Endothelial cell of umbilical vein (primary cell): ENCODE data around the gene KMT5C. TPM values are rescaled to one million over a fixed set of nuclear protein-coding genes. Genes with fewer than 3 reads are reported as not detected.

ENCODE experiments used
- BruUV-seq: library from RNA; stranded (reverse); fragments of 400-500 nt; replicated peaks from 2 replicates; lab custom pipeline; 2021; lab: Mats Ljungman, UMichigan
- CTCF ChIA-PET: fragments of 300-600, 350-600 bp; sonication (Branson Sonifier 250); formaldehyde crosslinking; loops from one replicate; lab custom pipeline; 2021; ENCODE audit warnings: antibody characterized with exemption, inconsistent platforms; lab: Charles Lee
- POLR2A ChIA-PET: fragments of 300-600, 350-600 bp; sonication (Branson Sonifier 250); formaldehyde crosslinking; loops from one replicate; lab custom pipeline; 2021; ENCODE audit warnings: antibody characterized with exemption, inconsistent platforms; lab: Charles Lee
- DNase-seq: peaks from one replicate; pipeline ENCODE4 v3.0.0-alpha.2; 2011; ENCODE audit warnings: low read depth, low spot score
- FAIRE-seq: peaks from 2 replicates; lab custom pipeline; 2011; peaks lifted over from hg19 to GRCh38; lab: Jason Lieb, UNC
- H2AFZ ChIP-seq: 2 replicates; pipeline ENCODE4 v1.6.0; 2012; ENCODE audit warnings: low read depth, low read length, control low read depth, inconsistent platforms
- H3K27ac ChIP-seq: 2 replicates; pipeline ENCODE4 v1.5.1; 2011; ENCODE audit warnings: low read depth, mild to moderate bottlenecking, control low read depth, low read length, moderate library complexity; ENCODE audit not compliant: insufficient read depth
- H3K27me3 ChIP-seq, 2 experiments: 2 replicates each; pipeline versions ENCODE4 v1.6.0 to v1.6.1; 2011; ENCODE audit warnings: low read length in 2 of 2, mixed read lengths in 1 of 2; ENCODE audit not compliant: control insufficient read depth in 2 of 2, insufficient read depth in 2 of 2
- H3K36me3 ChIP-seq, 2 experiments: 2 replicates in 1 of 2; 3 replicates in 1 of 2; pipeline ENCODE4 v1.5.1; 2011; ENCODE audit warnings: low read length in 2 of 2, mild to moderate bottlenecking in 1 of 2, moderate library complexity in 1 of 2; ENCODE audit not compliant: control insufficient read depth in 2 of 2, insufficient read depth in 2 of 2; ENCODE audit errors: extremely low read depth in 1 of 2
- H3K4me1 ChIP-seq: 3 replicates; pipeline ENCODE4 v1.5.1; 2011; ENCODE audit warnings: mild to moderate bottlenecking, low read length; ENCODE audit not compliant: control insufficient read depth, insufficient read depth; ENCODE audit errors: extremely low read depth
- H3K4me2 ChIP-seq: 2 replicates; pipeline ENCODE4 v1.6.1; 2011; ENCODE audit warnings: low read length, control low read depth, mixed read lengths; ENCODE audit not compliant: insufficient read depth
- H3K4me3 ChIP-seq, 3 experiments: fragments of 200-600 bp in 1 of 3; sonication (generic), shearing (Covaris generic) in 1 of 3; replicated peaks in 1 of 3; 2 replicates each; pipeline ENCODE4 v1.5.1; 2011 to 2016; ENCODE audit warnings: control low read depth in 3 of 3, low read length in 3 of 3, mild to moderate bottlenecking in 2 of 3, inconsistent platforms in 1 of 3, low read depth in 1 of 3, moderate library complexity in 1 of 3; ENCODE audit not compliant: insufficient read depth in 1 of 3
- H3K79me2 ChIP-seq: 2 replicates; pipeline ENCODE4 v1.6.0; 2012; ENCODE audit warnings: low read length, inconsistent platforms; ENCODE audit not compliant: control insufficient read depth, insufficient read depth
- H3K9ac ChIP-seq: replicated peaks from 2 replicates; pipeline ENCODE3; 2011; ENCODE audit warnings: low read length, control low read depth; ENCODE audit not compliant: insufficient read depth; ENCODE audit errors: extremely low read depth
- H3K9me1 ChIP-seq: replicated peaks from 3 replicates; pipeline ENCODE4 v1.6.0; 2011; ENCODE audit warnings: mild to moderate bottlenecking, low read length; ENCODE audit not compliant: control insufficient read depth, insufficient read depth; ENCODE audit errors: extremely low read depth
- H3K9me3 ChIP-seq: replicated peaks from 2 replicates; pipeline ENCODE4 v1.5.1; 2012; ENCODE audit warnings: low read length, inconsistent platforms; ENCODE audit not compliant: control insufficient read depth, insufficient read depth
- H4K20me1 ChIP-seq: replicated peaks from 2 replicates; pipeline ENCODE3; 2011; ENCODE audit warnings: mild to moderate bottlenecking, low read length; ENCODE audit not compliant: control insufficient read depth, insufficient read depth; ENCODE audit errors: extremely low read depth
- EZH2 ChIP-seq: IDR thresholded peaks from 2 replicates; pipeline ENCODE4 v1.6.1; 2012; ENCODE audit warnings: borderline replicate concordance, low read depth, mild to moderate bottlenecking, moderate library complexity, low read length, inconsistent platforms; ENCODE audit not compliant: severe bottlenecking
- FOS ChIP-seq: IDR thresholded peaks from 2 replicates; pipeline ENCODE4 v1.6.1; 2011; ENCODE audit warnings: mild to moderate bottlenecking, low read length, moderate library complexity, borderline replicate concordance; ENCODE audit not compliant: insufficient read depth
- GATA2 ChIP-seq: IDR thresholded peaks from 2 replicates; pipeline ENCODE4 v1.7.0; 2011; ENCODE audit warnings: low read depth, mild to moderate bottlenecking, moderate library complexity, mixed read lengths, low read length; ENCODE audit not compliant: insufficient read length, insufficient read depth
- JUN ChIP-seq: IDR thresholded peaks from 2 replicates; pipeline ENCODE4 v1.6.1; 2011; ENCODE audit warnings: borderline replicate concordance, low read depth; ENCODE audit not compliant: insufficient read length, insufficient read depth
- MAX ChIP-seq: IDR thresholded peaks from 2 replicates; pipeline ENCODE4 v1.6.1; 2011; ENCODE audit not compliant: insufficient read depth, insufficient read length
- MYC ChIP-seq: IDR thresholded peaks from one replicate; pipeline ENCODE4 v1.6.1; 2011; ENCODE audit warnings: mild to moderate bottlenecking, low read depth, low read length
- POLR2A ChIP-seq: IDR thresholded peaks from 2 replicates; pipeline ENCODE4 v1.6.1; 2012; ENCODE audit warnings: low read depth, mild to moderate bottlenecking, control low read depth, low read length
- POLR2AphosphoS5 ChIP-seq: IDR thresholded peaks from 2 replicates; pipeline ENCODE4 v1.6.1; 2012; ENCODE audit warnings: low read depth, mild to moderate bottlenecking, control low read depth, low read length, moderate library complexity; ENCODE audit not compliant: insufficient read depth
- dilution Hi-C: fragments of 300-500 bp; cut with MboI; formaldehyde crosslinking; loops from one replicate; pipeline ENCODE4 v1.15.0; 2019; ENCODE audit warnings: low sequenced_read_pairs; ENCODE audit not compliant: extremely low pct_ligation_motif_present
- intact Hi-C: fragments of 100-400 bp; cut with micrococcal nuclease; formaldehyde crosslinking; loops from one replicate; pipeline ENCODE4 v1.10.0; 2022
- polyA plus RNA-seq, 4 experiments: library from polyadenylated mRNA; depleted of rRNA in 3 of 4; stranded (reverse) in 3 of 4; unstranded in 1 of 4; fragments of >200 nt; gene quantifications; 2 replicates each; pipeline versions ENCODE4 v1.2.1 to v1.2.3, GENCODE V29; 2011 to 2012; ENCODE audit warnings: missing spikeins in 1 of 4
- total RNA-seq: library from RNA; stranded (reverse); gene quantifications from 2 replicates; pipeline ENCODE4 v1.2.3, GENCODE V29; 2021
- TF ChIP-seq, protein P1 (sequence below), 2 donors: IDR thresholded peaks; 1 replicate in 1 of 2; 2 replicates in 1 of 2; pipeline ENCODE4 v1.5.1; 2011; ENCODE audit warnings: low read length in 2 of 2, mild to moderate bottlenecking in 2 of 2, moderate library complexity in 2 of 2, control low read depth in 1 of 2, inconsistent platforms in 1 of 2, low read depth in 1 of 2; ENCODE audit not compliant: insufficient read depth in 1 of 2; ENCODE audit errors: extremely low read depth in 1 of 2

KMT5C gene
- total and polyA plus RNA-seq, 2 donors (not counting 3 experiments of a cell fraction or from before 2014, with no cell fraction given), result 7.2 to 13.5 TPM

DNA sequence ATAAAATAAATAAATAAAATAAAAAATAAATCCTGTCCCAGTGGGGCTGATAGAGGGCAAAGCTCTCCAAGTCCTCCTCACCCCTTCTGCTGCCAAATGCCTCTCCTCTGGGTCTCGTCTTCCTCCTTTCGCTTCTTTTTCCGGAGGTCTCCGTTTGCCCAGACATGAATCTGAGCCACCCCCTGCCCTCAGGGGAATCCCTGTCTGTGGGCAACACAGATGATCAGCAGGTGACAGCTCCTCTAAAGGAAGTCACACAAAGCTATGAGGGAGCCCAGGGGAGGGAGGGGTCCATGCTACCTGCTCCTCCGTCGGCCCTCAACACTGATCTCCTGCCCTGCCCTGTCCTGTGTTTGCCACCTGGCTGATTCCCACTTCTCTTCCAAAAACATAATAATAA, 15.0 kb upstream of the KMT5C start:
- no peak for DNase-seq
- Histone ChIP-seq H3K4me3 (no peak overlapping the region), H3K4me2 (no peak overlapping the region), H3K27me3 (peaks cover 0 to 2% of the 10 kb centered on the region in 2 experiments), H3K79me2 (no peaks in the 10 kb centered on the region), H4K20me1 (no peaks in the 10 kb centered on the region), H3K4me1 (no peaks in the 10 kb centered on the region), H2AFZ (no peak overlapping the region), H3K27ac (no peak overlapping the region), H3K9me3 (no peaks in the 10 kb centered on the region), H3K9me1 (no peaks in the 10 kb centered on the region), H3K36me3 (no peaks in the 10 kb centered on the region), H3K9ac (no peak overlapping the region)
- TF ChIP-seq MAX (no peak), FOS (no peak), POLR2A (no peak), EZH2 (no peak), GATA2 (no peak), MYC (no peak), POLR2AphosphoS5 (no peak), JUN (no peak)
- TF ChIP-seq, protein P1, sequence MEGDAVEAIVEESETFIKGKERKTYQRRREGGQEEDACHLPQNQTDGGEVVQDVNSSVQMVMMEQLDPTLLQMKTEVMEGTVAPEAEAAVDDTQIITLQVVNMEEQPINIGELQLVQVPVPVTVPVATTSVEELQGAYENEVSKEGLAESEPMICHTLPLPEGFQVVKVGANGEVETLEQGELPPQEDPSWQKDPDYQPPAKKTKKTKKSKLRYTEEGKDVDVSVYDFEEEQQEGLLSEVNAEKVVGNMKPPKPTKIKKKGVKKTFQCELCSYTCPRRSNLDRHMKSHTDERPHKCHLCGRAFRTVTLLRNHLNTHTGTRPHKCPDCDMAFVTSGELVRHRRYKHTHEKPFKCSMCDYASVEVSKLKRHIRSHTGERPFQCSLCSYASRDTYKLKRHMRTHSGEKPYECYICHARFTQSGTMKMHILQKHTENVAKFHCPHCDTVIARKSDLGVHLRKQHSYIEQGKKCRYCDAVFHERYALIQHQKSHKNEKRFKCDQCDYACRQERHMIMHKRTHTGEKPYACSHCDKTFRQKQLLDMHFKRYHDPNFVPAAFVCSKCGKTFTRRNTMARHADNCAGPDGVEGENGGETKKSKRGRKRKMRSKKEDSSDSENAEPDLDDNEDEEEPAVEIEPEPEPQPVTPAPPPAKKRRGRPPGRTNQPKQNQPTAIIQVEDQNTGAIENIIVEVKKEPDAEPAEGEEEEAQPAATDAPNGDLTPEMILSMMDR (IDR thresholded peaks at IDR 0.05; ENCODE audit: extremely low read depth in 1 of 2, insufficient read depth in 1 of 2, low read depth in 1 of 2, low read length in 2 of 2), result no peak
- intact Hi-C loops (no loop called here), dilution Hi-C loops (no loop called here)
- FAIRE-seq, result no peak
- BruUV-seq, result no TSS peak
- CTCF ChIA-PET, result interaction anchor here (1.5 kb wide), 1 partner anchor 32 kb away, joined by 3 read pairs; no protein-coding TSS in a partner anchor
- POLR2A ChIA-PET, result no interaction called here
